ENCODE data around the gene NHSL1.
A peak's percentile ranks its signal among the peaks of the same experiment; 100 is the strongest.

The NHSL1 gene

GRCh38 chr6:138421608-138422007, 77.7 kb downstream of the NHSL1 start:
- no peak for DNase-seq

GRCh38 chr6:138421089-138421488, 78.2 kb downstream of the NHSL1 start:
- DNase-seq = no peak

DNA sequence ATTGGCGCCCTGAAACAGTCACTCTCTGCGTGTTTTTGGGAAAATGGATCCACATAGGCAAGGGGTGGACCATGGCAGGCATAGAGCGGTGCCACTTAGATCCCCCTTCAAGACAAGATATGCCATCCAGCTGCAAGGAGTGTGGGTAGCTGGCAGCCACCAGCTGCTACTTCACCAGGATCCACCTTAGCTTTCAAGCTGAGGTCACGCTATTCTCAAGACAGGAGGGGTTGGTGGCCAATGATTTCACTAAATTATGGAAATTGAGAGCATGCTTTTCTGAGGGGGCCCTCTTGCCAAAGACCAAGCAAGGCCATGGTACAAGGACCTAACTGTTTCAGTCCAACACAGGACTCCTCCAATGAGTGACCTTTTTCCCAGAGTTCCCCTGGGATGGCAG, 78.9 kb downstream of the NHSL1 start:
- no peak for DNase-seq

GRCh38 chr6:138419766-138420165, 79.5 kb downstream of the NHSL1 start:
- no peak for DNase-seq

DNA sequence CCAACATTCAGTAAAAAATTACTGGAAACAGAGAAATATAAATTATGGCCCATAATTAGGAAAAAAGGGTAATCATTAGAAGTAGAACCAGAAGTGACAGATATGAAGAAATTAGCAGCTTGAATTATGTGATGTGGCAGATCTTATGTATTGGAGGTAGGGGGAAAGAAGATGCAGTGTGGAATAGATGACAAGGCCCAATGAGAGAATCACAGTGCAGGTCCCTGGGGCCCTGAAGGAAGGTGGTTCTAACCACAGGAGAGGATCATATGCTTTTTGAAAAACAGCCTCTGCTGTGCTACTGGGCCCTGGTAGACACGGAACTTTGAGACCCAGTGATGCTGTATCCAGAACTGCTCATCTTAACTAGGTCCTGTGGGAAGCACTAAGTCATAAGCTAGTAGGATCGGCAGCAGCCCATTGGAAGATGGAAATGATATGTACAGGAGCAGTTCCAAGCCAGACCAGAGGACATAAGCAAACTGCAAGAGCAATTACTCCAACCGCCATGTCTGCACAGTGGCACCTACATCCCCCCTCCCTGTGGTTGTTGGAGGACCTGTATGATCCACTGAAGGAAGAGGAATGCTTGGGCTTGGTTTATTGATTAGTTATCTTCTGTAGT, 81.1 kb downstream of the NHSL1 start:
- DNase-seq = no peak

GRCh38 chr6:138417493-138418117, 81.7 kb downstream of the NHSL1 start:
- no peak for DNase-seq

- no peak for DNase-seq
These were observed 83.1 kb downstream of the NHSL1 start for GRCh38 chr6:138416206-138416605.

- no peak for DNase-seq
These were observed 84.2 kb downstream of the NHSL1 start for GRCh38 chr6:138415125-138415524.

DNA sequence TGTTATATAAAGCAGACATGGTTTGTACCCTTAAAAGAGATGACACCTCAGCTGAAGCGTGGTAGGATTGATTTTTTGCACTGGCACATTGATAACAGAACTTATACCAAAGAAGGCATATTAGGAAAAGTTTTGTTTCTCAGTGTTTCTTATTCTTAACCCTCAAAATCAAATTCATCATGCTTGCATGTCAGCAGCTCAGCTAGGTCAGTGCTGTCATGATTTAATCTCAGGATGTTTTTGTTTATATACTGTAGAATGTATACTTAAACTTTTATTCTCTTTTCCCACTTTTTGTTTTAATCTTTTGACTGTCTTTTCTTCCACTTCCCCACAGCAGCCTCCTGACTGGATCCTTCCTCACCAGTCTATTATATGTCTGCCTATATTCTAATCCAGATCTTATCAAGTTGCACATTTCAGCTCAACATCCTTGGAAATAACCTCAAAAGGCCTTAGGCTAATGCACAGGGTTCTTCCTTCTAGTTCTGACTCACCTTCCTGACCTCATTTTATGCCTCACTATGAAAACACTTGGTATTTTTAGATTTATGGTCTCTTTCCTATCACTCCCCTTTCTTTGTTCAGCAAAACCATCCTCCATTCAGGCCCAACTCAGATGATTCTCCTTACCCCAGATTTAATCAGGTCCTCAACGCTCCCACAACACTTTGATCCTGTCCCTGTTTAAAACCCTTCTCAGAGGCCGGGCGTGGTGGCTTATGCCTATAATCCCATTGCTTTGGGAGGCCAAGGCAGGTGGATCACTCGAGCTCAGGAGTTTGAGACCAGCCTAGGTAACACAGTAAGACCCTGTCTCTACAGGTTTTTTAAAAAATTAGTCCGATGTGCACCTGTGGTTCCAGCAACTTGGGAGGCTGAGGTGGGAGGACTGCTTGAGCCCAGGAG, 88.1 kb downstream of the NHSL1 start:
- DNase-seq = no peak

- no peak for DNase-seq
These were observed 89.1 kb downstream of the NHSL1 start for GRCh38 chr6:138410048-138410735.

- no peak for DNase-seq
These were observed 92.9 kb downstream of the NHSL1 start for GRCh38 chr6:138406443-138406842.

DNA sequence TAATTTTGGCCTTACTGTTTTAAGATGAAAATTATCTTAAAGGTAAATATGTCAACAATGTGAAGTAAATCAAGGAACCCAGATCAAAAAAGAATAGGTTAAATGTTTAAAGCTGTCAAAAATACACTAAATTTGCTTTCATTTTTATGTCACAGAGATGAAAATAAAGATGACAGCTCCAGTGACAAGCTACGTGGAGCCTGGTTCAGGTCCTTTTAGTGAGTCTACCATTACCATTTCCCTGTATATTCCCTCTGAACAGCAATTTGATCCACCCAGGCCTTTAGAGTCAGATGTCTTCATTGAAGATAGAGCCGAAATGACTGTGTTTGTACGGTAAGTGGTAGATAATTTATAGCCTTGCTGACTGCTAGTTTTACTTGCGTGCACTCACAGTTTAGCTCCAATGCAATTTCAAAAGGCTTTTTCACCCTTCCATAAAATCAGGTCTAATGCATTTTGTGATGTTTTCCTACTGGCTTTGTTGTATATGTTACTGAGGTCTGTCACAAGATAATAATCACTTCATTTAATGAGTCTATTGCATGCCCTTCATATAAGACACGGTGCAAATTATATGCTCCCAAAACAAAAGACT, 93.4 kb downstream of the NHSL1 start:
- no peak for DNase-seq

- no peak for DNase-seq
These were observed 94.5 kb downstream of the NHSL1 start for GRCh38 chr6:138404666-138405337.

DNA sequence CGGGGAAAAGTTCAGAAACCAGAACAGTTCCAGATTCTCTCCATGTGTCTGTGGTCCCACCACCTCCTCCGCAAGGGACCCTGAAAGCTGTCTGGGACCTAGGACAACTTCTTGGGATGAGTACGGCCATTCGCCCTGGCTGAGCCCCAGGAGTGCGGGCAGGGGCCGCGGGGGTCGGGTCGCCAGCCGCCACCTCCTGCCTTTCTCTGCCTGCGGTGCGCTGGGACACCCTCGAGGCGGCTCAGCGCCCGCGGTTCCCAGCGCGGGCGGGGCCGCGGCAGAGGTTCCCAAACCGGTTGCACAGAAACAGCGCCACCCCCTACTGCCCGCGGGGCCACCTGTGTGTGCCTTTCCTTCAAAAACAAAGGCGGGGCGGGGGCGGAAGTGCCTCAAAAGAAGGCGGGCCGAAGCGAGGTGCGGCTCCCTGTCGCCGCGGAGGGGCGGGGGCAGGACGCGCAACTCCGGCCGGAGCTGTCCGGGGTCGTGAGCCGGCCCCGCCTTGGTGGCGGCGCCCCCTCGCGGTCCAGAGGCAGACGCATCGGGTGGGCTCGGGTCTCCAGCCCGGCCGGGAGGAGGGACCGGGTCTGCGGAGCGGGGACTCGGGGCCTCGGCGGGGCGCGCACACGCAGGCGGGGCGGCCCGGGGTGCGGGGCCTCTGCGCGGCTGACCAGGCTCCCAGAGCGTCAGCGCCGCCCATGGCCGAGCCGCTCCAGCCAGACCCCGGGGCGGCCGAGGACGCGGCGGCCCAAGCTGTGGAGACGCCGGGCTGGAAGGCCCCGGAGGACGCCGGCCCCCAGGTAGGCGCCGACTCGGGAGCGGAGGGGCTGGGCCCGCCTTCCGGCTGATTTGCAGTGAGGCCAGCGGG, 95.3 kb downstream of the NHSL1 start, which contains the start of gene HEBP2:
Gene HEBP2, plus strand, starts transcription at position 423 of the 865 bp plus-strand sequence. Its CDS starts 273 bp downstream, at position 696.
- DNase-seq = peak; percentile 96

- no peak for DNase-seq
These were observed 95.9 kb downstream of the NHSL1 start for GRCh38 chr6:138403324-138403800.

DNA sequence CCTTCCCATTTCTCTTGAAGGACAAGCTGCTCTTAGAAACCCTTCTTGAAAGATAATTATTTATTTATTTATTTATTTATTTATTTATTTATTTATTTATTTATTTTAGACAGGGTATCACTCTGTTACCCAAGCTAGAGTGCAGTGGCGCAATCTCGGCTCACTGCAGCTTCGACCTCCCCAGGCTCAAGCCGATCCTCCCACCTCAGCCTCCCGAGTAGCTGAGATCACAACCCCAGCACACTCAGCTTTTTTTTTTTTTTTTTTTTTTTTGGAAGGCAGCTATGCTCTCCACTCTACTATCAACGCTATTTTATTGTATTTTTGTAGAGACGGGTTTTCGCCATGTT, 96.5 kb downstream of the NHSL1 start:
- no peak for DNase-seq

GRCh38 chr6:138401960-138402837, 97.1 kb downstream of the NHSL1 start:
- DNase-seq = no peak

GRCh38 chr6:138400326-138400725, 99.0 kb downstream of the NHSL1 start:
- no peak for DNase-seq

DNA sequence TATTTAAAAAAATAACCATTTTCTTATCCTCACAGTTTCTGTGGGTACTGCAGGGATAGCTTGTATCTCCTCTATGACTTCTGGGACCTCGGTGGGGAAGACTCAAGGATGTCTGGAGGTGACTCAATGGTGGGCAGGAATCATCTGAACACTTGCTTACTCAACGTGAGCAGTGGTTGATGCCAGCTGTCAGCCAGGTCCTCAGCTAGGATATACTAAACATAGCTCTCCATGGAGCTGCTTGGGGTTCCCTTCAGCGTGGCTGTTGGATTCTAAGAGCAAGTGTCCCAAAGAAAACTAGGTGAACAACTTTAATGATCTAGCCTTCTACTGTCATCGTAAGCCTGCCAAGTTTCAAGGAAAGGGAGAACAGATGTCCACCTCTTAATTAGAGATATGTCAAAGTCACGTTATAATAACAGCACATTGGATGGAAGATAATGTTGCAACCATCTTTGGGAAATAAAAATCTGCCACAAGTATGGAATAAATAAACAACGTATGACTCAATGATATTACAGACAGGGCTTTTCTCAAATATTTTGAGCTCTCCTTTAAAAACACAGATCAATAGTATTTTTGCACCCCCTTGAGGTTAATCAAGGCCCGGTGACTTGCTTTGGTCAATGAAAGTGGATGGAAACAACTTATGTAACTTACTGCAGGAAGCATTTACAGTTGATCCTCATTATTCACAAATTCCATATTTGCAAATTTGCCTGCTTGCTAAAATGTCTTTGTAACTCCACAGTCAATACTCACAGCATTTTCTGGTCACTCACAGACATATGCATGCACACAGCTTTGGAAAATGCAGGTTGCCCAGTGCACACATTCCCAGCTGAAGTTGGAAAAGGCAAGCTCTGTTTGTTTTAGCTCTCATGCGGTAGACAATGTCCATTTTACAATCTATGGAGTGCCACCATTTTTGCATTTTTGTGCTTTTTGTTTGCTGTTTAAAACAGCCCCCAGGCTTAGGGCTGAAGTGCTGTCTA, 101.9 kb downstream of the NHSL1 start:
- DNase-seq = no peak
